Activated T-helper 1 cell treated with Interleukin-2 at 50 U/mL for 16 hours (primary cell): ENCODE results near the gene DAP.
"Not testable (repeated sequence)": the region's sequence is repeated elsewhere in the genome, so short reads cannot be mapped to it uniquely, and the experiment has no call there.

Source experiments
- DNase-seq: peaks from one replicate; pipeline ENCODE4 v3.0.0-alpha.2; 2020; ENCODE audit warnings: low read depth

DAP gene

DNA sequence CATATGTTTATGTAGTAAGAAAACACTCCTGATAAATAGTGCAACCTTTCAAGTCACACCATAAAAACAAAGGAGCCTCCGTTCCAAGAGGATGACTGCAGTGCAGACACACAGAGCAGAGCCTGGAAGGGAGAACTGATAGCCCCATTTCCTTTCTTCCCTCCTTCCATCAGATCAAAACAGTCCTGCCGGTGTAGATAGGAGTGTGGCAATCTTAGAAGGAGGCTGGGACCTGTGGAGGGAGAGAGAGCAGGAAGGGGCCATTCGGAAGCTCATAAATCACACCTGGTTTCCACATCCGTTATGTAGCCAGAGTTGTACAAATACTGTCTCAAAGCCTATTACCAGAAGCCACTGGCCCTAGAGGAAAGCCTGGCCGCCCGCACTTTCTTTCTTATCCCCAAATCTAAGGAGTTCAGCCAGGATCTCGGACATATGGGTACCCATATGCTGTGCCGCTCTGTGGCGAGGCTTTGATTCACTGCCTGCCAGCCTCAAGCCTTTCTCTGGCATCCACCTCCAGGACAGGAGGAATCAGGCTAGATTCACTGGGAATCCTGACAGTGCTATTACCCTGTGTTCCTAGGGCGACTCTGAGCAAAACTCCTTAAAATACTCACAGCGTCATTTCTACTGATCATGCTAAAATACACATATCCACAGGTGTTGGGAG is 26.9 kb downstream of the DAP start:
- DNase-seq, result no peak

DNA sequence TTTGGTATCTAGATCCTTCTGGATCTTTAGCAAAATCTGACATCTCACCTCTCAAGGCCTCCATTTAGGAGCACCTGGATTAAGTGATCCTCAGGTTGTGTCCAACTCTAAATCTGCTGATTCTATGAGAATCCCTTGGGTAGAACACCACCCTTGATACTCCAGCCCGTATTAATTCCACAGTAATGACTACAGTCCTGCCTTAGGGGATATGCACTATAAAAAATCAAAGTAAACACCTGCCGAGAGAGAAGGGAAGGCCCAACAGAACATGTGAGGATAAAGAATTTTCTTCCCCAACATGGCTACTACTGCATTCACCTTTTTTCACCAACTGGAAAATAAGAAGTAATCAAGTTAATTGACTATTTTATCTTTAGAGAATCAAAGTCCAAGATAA is 27.6 kb downstream of the DAP start:
- no peak for DNase-seq

DNA sequence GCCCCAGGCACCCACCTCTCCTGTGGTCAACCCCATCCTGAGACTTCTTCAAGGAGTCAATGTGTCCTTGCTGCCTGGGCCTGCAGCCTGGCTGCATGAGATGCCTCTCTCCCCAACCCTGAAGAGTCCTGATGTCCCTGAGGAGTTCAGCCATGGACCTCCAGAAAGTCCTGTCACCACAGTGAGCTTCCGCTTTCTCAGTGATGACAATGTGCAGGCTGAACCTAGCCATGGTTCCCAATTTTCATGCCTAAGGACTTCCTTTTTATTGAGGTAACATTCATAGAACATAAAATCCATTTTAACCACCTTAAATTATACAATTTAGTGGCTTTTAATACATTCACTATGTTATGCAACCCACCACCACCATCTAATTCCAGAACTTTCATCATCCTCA is 29.1 kb downstream of the DAP start:
- DNase-seq, result no peak

DNA sequence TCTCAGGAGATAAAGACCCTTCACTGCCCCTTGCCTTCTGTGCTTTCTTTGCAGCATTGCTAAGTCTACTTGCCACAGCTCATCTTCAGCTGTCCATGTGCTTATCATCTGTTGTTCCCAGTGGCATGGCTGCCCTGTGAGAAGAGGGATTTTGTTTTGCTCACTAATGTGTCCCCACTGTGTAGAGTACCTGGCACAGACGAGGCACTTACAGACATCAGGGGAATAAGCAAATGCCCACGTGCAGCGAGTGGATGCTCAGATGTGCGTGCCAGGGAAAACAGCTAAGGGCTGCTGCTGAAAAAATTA is 31.0 kb downstream of the DAP start:
- no peak for DNase-seq

DNA sequence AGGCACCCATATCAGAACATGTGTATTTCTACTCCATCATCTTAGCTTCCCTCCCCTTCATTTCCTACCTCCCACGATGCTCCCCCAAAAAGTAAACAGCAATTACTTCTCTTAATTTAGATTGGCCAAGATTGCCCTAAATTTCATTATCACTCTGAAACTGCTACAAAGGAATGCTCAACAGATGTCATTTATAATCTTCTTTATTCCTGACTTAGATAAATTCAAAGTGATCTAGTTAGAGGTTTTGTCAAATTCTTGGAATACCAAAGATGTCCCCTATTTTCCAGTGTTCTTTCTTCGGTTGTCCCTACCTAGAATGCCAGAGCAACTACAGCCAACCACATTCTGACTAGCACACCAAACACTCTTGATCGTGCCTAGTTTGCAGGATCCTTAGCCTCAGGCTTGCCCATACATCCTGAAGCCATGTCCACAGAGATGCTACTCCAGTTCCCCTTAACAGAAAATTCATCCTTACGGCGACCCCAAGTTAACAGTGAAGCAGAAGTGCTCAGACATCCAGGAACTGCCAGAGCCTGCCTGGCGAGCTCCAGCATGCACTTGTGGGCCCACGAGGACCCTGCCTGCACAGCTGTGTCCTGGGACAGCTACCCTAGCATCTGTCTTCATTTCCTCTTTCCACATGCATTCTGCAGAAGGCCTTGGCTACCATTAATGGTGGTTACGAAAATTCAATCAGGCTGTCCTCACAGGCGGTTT is 31.6 kb downstream of the DAP start:
- no peak for DNase-seq

DNA sequence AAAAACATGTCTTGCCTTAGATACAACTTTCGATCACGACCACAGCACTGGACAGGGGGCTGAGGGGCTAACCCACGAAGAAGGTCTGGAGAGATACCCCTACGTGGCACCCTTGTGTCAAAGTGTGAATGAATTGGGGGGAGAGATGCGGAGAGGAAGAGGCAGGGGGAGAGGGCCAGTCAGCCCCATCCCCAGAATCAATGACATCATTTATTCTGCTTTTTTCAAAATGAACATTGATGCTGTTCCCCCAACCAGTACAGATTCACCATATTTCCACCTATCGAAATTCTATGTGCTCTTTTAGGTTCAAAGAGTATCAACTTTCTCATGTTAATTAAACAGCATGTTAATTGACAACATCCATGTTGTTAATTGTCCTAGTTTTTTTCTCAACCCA is 32.4 kb downstream of the DAP start:
- no peak for DNase-seq

DNA sequence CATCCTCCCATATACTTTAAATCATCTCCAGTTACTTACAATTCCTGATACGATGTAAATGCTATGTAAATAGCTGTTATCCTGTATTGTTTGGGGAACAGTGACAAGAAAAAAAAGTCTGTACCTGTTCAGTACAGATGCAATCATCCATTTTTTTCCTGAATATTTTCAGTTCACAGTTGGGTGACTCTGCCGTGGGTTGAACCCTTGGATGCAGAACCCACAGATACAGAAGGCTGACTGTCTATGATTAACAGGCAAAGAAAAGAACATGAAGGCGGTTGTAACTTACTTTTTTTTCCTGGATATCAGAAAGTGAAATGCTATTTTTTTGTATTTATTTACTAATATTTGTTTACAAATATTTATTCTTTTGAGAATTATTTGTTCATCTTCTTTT is 33.2 kb downstream of the DAP start:
- DNase-seq, result no peak

DNA sequence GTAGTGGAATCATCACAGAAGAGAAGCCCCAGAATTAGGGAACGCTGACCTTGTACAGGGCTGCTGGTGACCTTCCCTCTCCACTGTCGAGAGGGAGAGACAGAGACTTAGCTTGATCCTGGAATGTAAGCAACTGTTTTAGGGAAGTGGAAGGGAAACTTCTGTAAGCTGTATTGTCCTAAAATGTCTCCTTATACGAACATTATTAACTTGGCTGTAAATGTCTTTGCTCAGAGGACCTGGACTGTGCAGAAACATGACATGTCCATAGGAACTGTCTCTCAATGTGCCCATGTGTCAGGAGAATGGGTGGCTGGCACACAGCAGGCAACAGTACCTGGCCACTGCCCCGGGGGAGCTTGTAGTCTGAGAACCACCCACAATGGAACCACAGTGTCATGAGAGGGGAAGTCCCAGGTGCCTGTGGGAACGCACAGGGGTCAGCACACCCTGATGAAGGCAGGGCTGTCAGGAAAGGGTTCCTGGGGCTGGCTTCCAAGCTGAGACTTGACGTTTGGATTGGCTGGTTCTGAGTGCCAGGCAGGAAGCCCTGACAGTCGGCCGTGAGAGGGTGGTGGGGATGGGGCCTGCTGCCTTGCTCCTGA is 34.0 kb downstream of the DAP start:
- DNase-seq, result no peak

DNA sequence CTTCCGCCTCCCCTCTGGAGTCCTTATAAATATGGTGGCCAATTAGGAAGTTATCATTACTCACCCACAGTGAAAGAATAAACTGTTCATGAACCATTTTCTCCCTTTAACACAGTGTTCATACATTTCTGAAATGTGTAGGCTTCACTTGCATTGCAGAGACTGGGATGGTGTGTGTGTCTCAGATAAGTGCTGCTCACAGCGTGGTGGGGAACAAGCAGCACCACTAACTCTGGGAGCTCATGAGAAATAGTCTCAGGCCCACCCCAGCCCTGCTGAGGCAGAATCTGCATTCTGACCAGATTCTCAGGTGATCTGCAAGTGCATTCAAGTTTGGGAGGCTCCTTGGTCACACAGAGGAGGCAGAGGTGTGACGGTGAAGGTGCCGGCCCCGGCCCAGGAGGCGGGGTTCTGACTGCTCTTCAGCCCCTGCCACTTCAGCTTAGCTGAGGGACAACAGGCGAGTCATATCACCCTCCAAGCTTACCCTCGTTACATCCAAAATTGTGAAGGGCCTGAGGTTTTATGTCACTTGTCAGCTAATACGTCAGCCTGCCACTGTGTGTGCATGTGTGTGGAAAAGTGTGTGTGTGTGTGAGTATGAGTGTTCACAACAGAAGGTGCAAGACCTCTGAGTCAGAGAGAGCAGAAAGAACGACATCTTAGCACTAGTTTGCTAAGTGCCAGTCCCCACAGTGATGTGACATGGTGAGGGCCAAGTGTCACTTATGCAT is 34.7 kb downstream of the DAP start:
- DNase-seq, result no peak

DNA sequence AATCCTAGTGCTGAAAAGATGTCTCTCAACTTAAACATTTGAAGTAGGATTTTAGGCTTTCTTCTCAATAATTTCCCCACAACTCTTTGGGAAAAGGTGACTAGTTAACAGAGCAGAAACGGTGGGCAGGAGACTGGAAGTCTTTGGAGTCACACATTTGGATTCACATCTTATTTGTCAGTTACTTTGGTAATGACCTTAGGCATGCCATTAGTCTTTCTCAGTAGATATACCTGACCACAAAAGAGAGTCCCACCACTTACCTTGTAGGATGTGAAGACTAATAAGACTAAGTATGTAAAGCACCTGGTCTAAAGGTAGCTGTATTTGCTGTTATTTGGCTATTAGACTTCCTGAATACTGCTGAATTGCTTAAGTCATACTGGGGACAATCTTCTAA is 35.4 kb downstream of the DAP start:
- DNase-seq, result no peak

DNA sequence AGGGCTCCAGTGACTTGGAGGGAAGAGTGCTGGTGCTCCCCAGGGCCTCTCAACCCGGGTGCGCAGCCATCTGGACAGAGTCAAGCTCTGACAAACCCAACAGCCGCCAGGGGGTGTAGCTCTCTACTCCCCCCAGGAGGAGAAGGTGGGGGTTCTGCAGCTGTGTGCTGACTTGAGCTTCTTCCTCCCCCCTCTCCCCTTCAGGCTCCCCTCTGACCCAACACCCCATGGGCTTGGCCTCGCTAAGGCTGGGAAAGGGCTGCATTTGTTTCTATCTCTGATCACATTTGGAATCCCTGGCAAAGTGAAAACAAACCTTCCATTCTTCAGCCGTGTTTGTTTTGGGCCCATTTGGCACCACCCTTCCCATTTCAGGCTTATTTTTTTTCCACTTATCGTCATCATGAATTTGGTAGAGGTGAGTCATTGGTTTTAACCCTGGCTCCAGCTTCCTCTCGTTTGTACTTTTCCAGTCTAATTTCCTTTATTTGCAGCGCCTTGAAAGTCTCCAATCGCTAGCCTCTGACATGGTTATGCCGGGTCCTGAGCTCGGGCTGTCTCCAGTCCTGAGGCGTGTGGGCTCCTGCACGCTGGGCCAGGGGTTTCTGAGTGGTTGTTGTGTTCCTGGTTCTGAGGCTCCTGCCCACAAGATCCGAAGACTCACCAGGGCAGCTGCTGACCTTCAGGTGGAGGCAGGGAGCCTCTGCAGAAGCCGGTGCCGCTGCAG is 36.1 kb downstream of the DAP start:
- DNase-seq, result no peak

DNA sequence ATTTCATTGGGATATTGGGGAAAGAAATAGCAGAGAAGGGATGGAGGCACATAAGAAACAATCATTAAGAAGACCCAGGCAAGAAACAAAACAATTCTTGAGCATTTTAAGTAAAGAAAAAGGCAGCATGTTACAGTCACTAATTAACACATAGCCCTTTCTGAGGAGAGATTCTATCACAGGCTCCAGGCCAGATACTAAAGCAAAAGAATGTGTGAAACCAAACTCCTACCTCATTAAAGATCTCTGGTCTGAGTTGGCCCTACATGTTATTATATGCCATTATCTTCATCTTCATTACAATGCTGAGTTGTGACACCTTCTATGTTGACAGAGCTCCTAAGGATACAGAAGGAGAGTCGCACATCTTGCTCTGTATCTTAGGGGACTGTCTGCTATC is 37.5 kb downstream of the DAP start:
- no peak for DNase-seq

DNA sequence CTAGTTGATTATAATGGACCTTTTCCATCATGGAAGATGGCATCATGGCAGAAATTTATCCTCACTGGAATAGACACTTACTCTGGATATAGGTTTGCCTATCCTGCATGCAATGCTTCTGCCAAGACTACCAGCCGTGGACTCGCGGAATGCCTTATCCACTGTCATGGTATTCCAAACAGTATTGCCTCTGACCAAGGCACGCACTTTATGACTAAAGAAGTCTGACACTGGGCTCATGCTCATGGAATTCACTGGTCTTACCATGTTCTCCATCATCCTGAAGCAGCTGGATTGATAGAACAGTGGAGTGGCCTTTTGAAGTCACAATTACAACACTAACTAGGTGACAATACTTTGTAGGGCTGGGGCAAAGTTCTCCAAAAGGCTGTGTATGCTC is 40.3 kb downstream of the DAP start:
- DNase-seq, result not testable (repeated sequence)

DNA sequence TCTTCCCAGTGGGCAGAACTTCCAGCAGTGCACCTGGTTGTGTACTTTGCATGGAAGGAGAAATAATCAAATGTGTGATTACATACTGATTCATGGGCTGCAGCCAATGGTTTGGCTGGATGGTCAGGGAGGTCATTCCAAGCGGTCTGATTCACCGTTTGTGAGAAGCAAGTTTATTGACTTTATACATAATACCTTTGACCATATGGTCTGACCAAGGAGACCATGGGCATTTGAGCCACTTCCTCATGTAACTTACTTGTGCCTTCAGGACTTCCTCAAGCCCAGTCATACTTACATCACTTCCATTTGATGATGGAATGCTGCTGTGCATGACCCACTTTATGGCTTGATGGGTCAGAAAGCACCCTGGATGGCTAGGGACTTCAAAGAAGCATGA is 41.1 kb downstream of the DAP start:
- DNase-seq, result no peak

DNA sequence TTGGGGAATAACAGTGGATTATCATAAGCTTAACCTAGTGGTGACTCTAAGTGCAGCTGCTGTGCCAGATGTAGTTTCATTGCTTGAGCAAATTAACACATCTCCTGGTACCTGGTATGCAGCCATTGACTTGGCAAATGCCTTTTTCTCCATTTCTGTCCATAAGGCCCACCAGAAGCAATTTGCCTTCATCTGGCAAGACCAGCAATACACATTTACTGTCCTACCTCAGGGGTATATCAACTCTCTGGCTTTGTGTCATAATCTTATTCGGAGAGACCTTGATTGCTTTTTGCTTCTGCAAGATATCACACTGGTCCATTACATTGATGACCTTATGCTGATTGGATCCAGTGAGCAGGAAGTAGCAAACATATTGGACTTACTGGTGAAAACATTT is 42.4 kb downstream of the DAP start:
- not testable (repeated sequence) for DNase-seq

DNA sequence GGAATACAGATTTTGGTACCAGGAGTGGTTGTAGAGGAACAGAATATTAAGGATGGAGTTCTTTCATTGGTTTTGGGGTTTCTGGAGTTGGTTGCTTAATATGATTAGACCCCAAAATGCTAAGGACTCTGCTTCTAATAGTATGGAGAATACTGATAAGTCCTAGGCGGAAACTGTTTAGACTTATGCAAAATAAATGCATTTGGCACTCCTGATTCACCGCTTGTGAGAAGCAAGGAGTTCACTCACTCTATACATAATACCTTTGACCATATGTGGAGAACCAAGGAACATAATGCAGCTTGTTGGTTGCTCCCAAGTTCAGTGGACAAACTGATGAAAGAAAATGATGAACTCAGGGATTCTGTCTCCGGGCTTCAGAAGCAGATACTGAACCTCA is 44.2 kb downstream of the DAP start:
- DNase-seq, result not testable (repeated sequence)

DNA sequence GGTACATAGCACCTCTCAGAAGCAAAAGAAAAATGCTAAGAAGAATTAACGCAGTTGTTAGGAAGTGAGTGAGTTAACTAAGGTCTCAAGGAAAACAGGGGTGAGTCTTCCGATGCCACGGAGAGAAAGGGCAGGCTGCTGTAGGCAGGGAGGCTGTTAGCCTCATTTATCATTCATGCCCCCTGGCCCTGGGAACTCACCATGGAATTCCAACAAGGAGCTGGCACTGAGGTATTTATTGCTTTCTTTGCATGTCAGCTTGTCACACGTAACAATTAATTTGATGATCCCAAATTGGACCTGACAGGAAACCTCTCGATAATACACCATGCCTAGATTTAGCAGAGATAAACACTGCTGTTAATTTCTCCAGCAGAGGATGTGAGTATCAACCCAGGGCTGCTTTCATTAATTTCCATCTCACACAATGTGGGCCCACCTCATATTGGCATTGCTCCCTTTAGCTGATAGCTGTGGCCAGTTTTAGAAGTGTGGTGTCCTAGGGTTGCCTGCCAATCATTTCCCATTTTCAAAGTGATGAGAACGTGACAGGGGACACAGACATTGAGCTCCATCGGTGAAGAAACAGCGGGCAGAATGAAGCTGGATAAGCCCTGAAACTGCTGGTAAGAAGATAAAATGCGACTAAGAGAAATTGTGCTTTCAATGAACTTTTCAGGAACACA is 45.3 kb downstream of the DAP start:
- DNase-seq, result no peak

DNA sequence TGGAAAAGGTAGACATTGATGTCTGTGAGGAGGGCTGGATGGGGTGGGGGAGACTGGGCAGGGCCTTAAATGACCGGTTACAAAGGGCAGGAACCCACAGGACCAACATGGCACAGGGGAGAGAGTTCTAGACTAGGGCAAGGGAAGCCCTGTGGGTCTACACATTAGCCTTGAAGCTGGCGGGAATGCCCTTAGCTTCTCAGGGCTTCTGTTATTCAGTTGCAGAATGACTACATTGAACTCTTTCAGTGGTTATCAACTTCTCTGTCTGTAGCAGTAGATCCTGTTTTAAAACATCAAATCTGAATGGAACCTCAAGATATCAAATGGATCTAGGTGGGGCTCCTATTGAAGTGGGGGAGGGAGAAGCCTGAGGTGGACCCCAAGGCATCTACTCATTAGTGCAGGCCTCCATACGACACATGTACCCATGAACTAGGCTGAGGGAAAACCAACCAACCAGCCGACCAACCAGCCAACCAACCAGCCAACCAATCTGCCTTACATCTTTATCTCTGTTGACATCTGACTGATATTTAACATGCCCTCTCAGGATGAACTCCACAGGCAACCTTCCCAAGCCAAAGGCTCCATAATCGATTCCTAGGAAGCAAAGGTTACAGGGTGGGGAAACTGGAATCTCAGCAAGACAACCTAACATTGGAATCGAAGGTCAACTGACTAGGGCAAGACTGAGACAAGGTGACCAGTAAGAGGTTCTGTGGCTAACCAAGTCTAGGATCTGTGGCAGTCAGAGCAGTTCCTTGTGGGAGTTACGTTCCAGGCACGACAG is 48.3 kb downstream of the DAP start:
- no peak for DNase-seq

DNA sequence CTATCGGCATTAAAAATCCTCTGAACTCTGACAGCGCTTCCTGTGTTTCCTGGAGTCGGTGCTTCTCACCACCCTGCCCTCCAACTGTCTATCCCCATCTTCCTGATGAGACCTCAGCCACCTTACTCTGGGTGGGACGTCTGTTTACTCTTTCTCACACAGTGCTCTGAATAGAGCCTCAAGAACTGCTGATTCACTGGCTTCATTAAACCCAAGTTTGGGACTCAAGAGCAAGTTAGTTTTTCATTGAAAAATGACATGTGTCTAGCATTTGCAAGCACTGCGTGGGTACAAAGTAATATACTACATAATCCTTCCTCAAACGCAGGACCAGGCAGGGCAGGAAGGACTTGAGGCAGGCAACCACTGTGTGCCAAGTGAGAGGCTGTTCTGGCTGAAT is 49.5 kb downstream of the DAP start:
- no peak for DNase-seq

DNA sequence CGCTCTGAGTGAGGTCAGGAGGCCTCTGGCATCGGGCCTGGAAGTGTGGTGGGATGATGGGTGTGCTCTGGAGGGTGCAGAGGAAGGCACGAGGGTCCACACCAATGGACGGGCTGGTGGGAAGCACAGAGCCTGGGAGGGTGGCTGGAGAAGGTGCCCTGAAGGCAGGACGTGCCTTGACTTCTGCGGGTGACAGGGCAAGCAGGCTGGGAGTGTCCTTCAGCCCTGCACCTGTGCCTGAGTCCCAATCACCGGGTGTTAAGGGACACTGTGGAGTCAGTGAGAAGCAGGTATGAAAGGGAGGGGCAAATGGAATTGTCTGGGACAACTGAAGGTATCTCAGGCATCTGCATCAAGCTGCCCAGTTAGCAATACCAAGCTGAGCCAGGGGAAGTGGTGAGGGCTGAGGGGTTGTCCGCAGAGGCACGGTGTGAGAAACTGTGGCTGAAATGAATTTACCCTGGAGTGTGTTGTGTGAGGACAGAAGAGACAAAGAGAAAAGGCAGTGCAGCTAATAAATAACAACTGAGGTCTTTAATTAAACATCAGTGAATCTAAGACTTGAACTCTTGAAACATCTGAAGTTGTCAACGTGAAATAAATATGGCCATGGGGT is 50.4 kb downstream of the DAP start:
- no peak for DNase-seq

DNA sequence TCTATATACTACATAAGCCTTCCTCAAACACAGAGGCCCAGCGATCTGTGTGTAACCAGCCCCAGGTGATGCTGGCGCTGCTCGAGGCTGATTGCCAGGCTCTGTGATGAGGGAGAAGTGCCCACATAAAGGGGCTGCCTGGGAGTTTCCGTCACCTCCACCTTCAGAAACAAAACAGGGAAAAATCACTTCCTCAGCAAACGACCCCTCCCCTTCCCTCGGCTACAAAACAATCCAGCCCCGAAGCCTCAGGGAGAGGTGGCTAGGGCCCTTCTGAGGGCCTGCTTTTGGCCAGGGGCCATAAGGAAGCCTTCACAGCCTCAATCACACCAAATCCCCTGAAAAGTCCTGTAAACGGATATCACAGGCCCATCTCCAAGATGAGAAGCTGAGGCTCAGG is 51.1 kb downstream of the DAP start:
- no peak for DNase-seq
